Natural killer cell (primary cell): ENCODE measurements around the gene NCEH1. TPM values are rescaled to one million over a fixed set of nuclear protein-coding genes. Genes with fewer than 3 reads are reported as not detected.

Source experiments
- ATAC-seq, 3 donors: fragments of 150-1000 bp in 2 of 3; fragments of 200-7000 bp in 1 of 3; cut with Tn5 transposase; 1 replicate in 1 of 3; 2 replicates in 2 of 3; pipeline ENCODE4 v1.10.0; 2021; ENCODE audit warnings: mild to moderate bottlenecking in 2 of 3, moderate library complexity in 2 of 3
- DNase-seq, 2 donors: peaks; one replicate each; pipeline versions ENCODE4 v3.0.0 to v3.0.0-alpha.2; 2013 to 2021; ENCODE audit warnings: mixed read lengths in 1 of 2
- H3K27ac ChIP-seq: one replicate; pipeline ENCODE4 v1.5.1; 2013; ENCODE audit warnings: mild to moderate bottlenecking, low read length
- H3K27me3 ChIP-seq: one replicate; pipeline ENCODE4 v1.6.1; 2013; ENCODE audit warnings: low read length; ENCODE audit not compliant: control insufficient read depth, insufficient read depth
- H3K36me3 ChIP-seq: one replicate; pipeline ENCODE4 v1.6.1; 2013; ENCODE audit warnings: low read length; ENCODE audit not compliant: control insufficient read depth, insufficient read depth
- H3K4me1 ChIP-seq: one replicate; pipeline ENCODE4 v1.6.1; 2013; ENCODE audit warnings: low read length; ENCODE audit not compliant: control insufficient read depth, insufficient read depth
- H3K4me3 ChIP-seq: one replicate; pipeline ENCODE4 v1.5.1; 2013; ENCODE audit warnings: low read length
- H3K9me3 ChIP-seq: one replicate; pipeline ENCODE4 v1.6.1; 2013; ENCODE audit warnings: low read length; ENCODE audit not compliant: control insufficient read depth, insufficient read depth
- H3K27ac Mint-ChIP-seq, 2 donors: one replicate each; pipeline ENCODE4 v1.8.0; 2022; ENCODE audit warnings: mild to moderate bottlenecking in 2 of 2, mixed read lengths in 2 of 2, moderate library complexity in 1 of 2
- H3K27me3 Mint-ChIP-seq, 2 donors: one replicate each; pipeline ENCODE4 v1.8.0; 2022; ENCODE audit warnings: low read depth in 2 of 2, mixed read lengths in 2 of 2
- H3K36me3 Mint-ChIP-seq: one replicate; pipeline ENCODE4 v1.8.0; 2022; ENCODE audit warnings: mixed read lengths
- H3K4me1 Mint-ChIP-seq, 2 donors: one replicate each; pipeline ENCODE4 v1.8.0; 2022; ENCODE audit warnings: mixed read lengths in 2 of 2
- H3K4me3 Mint-ChIP-seq: one replicate; pipeline ENCODE4 v1.8.0; 2022; ENCODE audit warnings: mild to moderate bottlenecking, moderate library complexity, mixed read lengths
- H3K9me3 Mint-ChIP-seq, 2 donors: one replicate each; pipeline ENCODE4 v1.8.0; 2022; ENCODE audit warnings: mixed read lengths in 2 of 2
- CTCF ChIP-seq: fragments of 200-600 bp; IDR thresholded peaks from one replicate; pipeline ENCODE4 v1.8.0; 2022; ENCODE audit warnings: antibody characterized with exemption
- WGBS: methylation state at CpG from one replicate; pipeline ENCODE4 v1.1.7; 2013; ENCODE audit warnings: missing lambda C conversion rate; ENCODE audit not compliant: insufficient coverage; 5-methylcytosine and 5-hydroxymethylcytosine counted together
- intact Hi-C: fragments of 100-400 bp; cut with micrococcal nuclease; formaldehyde crosslinking; loops from one replicate; pipeline ENCODE4 v1.14.2; 2022
- total RNA-seq, 4 donors: library from RNA; stranded (reverse); fragments of 120-200 nt in 1 of 4; gene quantifications; one replicate each; pipeline versions ENCODE4 v1.2.3 to v1.2.4, GENCODE V29; 2013 to 2022

NCEH1 gene
- total RNA-seq, 3 donors from 2014 or later (not counting 1 experiment from before 2014, with no cell fraction given) = 3.5 to 6.8 (median 5.3) TPM

GRCh38 chr3:172630316-172630715, 80.6 kb downstream of the NCEH1 start:
- H3K36me3 ChIP-seq = peaks cover 10% of the 10 kb centered on the region
- intact Hi-C loops = no loop called here
- no peaks in the 10 kb centered on the region for H3K9me3 ChIP-seq
- no peak overlapping the region for H3K27ac ChIP-seq
- H3K4me1 ChIP-seq = peaks cover 4% of the 10 kb centered on the region
- DNase-seq = no peak
- WGBS = 100% methylated on average over 1 of the region's 1 CpG
- Mint-ChIP-seq H3K27me3 (no peaks in the 10 kb centered on the region), H3K4me3 (no peak overlapping the region), H3K27ac (no peak overlapping the region), H3K36me3 (no peaks in the 10 kb centered on the region), H3K9me3 (no peaks in the 10 kb centered on the region), H3K4me1 (peaks cover 11 to 16% of the 10 kb centered on the region in 2 donors)
- H3K4me3 ChIP-seq = no peak overlapping the region
- ATAC-seq = no peak
- TF ChIP-seq CTCF = no peak
- no peaks in the 10 kb centered on the region for H3K27me3 ChIP-seq

- H3K9me3 ChIP-seq = no peaks in the 10 kb centered on the region
- Mint-ChIP-seq H3K27ac (peak overlapping the region in 1 of 2 donors; percentile 44), H3K9me3 (no peaks in the 10 kb centered on the region), H3K4me1 (peaks cover 3 to 8% of the 10 kb centered on the region in 2 donors), H3K27me3 (no peaks in the 10 kb centered on the region), H3K4me3 (no peak overlapping the region), H3K36me3 (no peaks in the 10 kb centered on the region)
- DNase-seq (no peak), ATAC-seq (no peak)
- H3K4me3 ChIP-seq = no peak overlapping the region
- TF ChIP-seq CTCF = no peak
- no peak overlapping the region for H3K27ac ChIP-seq
- intact Hi-C loops = no loop called here
- 97% methylated on average over 5 of the region's 5 CpGs for WGBS
- H3K4me1 ChIP-seq = no peaks in the 10 kb centered on the region
- H3K27me3 ChIP-seq = no peaks in the 10 kb centered on the region
- H3K36me3 ChIP-seq = peaks cover 10% of the 10 kb centered on the region
Measured at GRCh38 chr3:172629470-172629869, 81.4 kb downstream of the NCEH1 start.

- H3K4me1 ChIP-seq = no peaks in the 10 kb centered on the region
- no peak for ATAC-seq
- no peaks in the 10 kb centered on the region for H3K27me3 ChIP-seq
- no peak overlapping the region for H3K27ac ChIP-seq
- no peaks in the 10 kb centered on the region for H3K36me3 ChIP-seq
- no peaks in the 10 kb centered on the region for H3K27me3 Mint-ChIP-seq
- peaks cover 5 to 11% of the 10 kb centered on the region in 2 donors for H3K4me1 Mint-ChIP-seq
- H3K4me3 ChIP-seq = no peak overlapping the region
- 92% methylated on average over 3 of the region's 5 CpGs for WGBS
- H3K9me3 ChIP-seq = no peaks in the 10 kb centered on the region
- no peak overlapping the region for H3K27ac Mint-ChIP-seq
- no peak for TF ChIP-seq CTCF
- H3K9me3 Mint-ChIP-seq = no peaks in the 10 kb centered on the region
- no peaks in the 10 kb centered on the region for H3K36me3 Mint-ChIP-seq
- intact Hi-C loops = no loop called here
- DNase-seq = no peak
- H3K4me3 Mint-ChIP-seq = no peak overlapping the region
Measured at GRCh38 chr3:172627057-172627809, 83.6 kb downstream of the NCEH1 start.
